ENCODE measurements around the gene IGF1.
A peak's percentile ranks its signal among the peaks of the same experiment; 100 is the strongest.

The IGF1 gene

DNA sequence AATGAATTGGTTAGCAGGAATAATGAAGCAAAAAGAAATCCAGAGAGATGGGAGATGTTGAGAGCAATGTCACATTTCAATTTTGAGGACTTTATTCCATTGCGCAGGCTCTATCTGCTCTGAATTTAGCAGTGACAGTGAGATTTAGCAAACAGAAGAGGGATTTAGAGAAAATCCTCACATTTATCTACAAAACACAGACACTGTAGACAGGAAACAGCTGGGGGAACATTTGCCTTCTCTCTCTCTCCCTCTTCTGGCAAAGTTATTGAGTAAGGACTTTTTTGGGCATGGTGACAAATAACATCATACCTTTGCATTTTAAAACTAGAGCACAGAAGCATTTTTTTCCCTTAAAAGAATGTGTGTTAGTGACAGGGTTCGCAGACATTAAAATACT is at the start of gene IGF1:
TSS of gene IGF1 (minus strand) at position 158 of the 400 bp plus-strand sequence. CDS start 182 bp downstream, outside the sequence.
- Mint-ChIP-seq H3K27ac (no peak within 1 kb of the TSS), H3K9me3 (peaks cover 10% of the 10 kb centered on the region), H3K4me3 (no peak within 1 kb of the TSS), H3K36me3 (ENCODE audit: low read depth) (peaks cover 5% of the 10 kb centered on the region), H3K4me1 (peaks cover 21% of the 10 kb centered on the region), H3K27me3 (ENCODE audit: low read depth, poor library complexity) (peaks cover 11% of the 10 kb centered on the region)
- TF ChIP-seq, protein P1, sequence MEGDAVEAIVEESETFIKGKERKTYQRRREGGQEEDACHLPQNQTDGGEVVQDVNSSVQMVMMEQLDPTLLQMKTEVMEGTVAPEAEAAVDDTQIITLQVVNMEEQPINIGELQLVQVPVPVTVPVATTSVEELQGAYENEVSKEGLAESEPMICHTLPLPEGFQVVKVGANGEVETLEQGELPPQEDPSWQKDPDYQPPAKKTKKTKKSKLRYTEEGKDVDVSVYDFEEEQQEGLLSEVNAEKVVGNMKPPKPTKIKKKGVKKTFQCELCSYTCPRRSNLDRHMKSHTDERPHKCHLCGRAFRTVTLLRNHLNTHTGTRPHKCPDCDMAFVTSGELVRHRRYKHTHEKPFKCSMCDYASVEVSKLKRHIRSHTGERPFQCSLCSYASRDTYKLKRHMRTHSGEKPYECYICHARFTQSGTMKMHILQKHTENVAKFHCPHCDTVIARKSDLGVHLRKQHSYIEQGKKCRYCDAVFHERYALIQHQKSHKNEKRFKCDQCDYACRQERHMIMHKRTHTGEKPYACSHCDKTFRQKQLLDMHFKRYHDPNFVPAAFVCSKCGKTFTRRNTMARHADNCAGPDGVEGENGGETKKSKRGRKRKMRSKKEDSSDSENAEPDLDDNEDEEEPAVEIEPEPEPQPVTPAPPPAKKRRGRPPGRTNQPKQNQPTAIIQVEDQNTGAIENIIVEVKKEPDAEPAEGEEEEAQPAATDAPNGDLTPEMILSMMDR (IDR thresholded peaks at IDR 0.05) = no peak
- DNase-seq = no peak

DNA sequence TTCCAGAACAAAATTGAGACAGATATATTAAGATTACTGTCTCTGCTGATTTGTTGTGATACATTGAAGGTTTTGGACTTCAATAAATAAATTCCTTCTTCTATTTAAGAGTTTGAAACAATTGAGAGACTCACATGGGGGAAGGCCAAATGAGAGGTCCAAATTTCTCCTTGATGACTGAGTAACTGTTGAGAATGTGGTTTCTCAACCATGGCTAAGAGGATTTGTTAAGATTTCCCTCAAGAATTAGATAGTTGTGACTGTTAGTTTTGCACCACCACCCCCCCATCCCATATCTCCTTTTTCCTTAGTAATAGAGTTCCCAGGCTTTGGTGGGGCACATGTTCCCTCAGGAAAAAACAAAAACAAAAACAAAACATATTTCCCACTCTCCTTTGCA is 47.7 kb upstream of the IGF1 start:
- TF ChIP-seq, protein P1 (IDR thresholded peaks at IDR 0.05) = no peak
- no peaks in the 10 kb centered on the region for H3K36me3 Mint-ChIP-seq (ENCODE audit: low read depth)
- no peak overlapping the region for H3K4me3 Mint-ChIP-seq
- H3K27ac Mint-ChIP-seq = no peak overlapping the region
- no peaks in the 10 kb centered on the region for H3K27me3 Mint-ChIP-seq (ENCODE audit: low read depth, poor library complexity)
- H3K4me1 Mint-ChIP-seq = peaks cover 4% of the 10 kb centered on the region
- no peak for DNase-seq
- H3K9me3 Mint-ChIP-seq = no peaks in the 10 kb centered on the region

DNA sequence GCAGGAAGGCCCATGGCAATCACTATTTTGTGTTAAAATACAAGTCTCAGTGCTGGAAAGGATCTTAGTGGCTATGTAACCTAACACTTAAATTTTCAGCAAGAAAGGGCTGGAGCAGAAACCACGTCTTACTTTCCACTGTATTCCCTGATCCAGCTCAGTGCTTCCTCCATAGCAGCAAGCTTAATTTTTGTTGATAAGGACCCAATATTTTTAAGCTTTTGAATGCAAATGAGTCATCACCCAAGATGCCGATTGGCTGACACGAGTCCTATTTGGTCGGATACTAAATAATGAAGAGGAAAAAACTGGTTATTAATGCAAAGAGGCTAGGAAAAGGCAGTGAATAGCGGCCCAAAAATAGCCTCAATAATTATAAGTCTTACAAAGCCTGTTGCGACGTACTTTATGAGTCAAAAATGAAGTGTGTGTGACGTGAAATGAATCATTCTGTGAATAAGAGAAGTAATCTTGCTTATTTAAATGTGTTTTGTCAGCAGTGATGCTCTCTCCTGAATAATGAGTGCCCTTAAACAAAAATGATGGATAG is 46.9 kb upstream of the IGF1 start:
- DNase-seq = no peak
- Mint-ChIP-seq H3K9me3 (no peaks in the 10 kb centered on the region), H3K4me1 (peaks cover 6% of the 10 kb centered on the region), H3K4me3 (no peak overlapping the region), H3K27ac (no peak overlapping the region), H3K27me3 (ENCODE audit: low read depth, poor library complexity) (no peaks in the 10 kb centered on the region), H3K36me3 (ENCODE audit: low read depth) (no peaks in the 10 kb centered on the region)
- TF ChIP-seq, protein P1 (IDR thresholded peaks at IDR 0.05) = no peak

DNA sequence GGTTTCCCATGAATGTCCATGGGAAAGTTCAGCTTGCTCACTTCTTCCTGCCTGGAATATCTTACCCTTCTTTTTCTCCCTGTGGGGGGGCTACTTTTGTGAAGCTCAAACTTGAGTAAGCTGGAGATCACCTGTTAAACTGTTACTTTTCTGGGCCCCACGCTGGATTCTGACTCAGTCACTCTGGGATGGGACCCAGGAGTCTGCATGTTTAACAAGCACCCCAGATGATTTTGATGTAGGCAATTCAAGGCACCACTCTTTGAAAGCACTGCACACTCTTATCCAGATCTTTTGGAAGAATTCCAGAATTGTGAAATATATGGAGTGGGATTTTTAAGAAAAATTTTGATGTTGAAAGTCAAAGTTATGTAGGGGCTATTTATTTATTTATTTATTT is 46.3 kb upstream of the IGF1 start:
- DNase-seq = no peak
- H3K27me3 Mint-ChIP-seq (ENCODE audit: low read depth, poor library complexity) = no peaks in the 10 kb centered on the region

DNA sequence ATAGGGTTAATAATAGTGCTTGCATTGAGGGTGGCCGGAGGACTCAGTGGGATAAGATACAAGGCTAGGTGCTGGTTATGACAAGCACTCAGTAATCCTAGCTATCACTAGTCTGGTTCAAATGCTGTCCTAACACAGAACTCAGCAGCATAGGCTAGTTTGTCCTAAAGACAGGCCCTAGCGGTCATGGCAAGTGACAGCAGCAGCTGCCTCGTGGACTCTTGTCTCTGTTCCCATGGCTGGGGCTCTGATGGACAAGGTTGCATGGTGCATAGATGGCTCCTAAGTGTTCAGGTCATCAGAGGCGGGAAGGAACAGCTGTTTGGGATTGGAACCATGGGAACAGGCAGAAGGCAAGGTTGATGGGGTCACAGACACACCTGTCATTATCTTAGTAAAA is 42.4 kb upstream of the IGF1 start:
- TF ChIP-seq, protein P1 (IDR thresholded peaks at IDR 0.05) = no peak
- H3K9me3 Mint-ChIP-seq = no peaks in the 10 kb centered on the region
- no peaks in the 10 kb centered on the region for H3K36me3 Mint-ChIP-seq (ENCODE audit: low read depth)
- peaks cover 16% of the 10 kb centered on the region for H3K4me1 Mint-ChIP-seq
- H3K4me3 Mint-ChIP-seq = no peak overlapping the region
- peaks cover 3% of the 10 kb centered on the region for H3K27me3 Mint-ChIP-seq (ENCODE audit: low read depth, poor library complexity)
- no peak overlapping the region for H3K27ac Mint-ChIP-seq
- no peak for DNase-seq

More for the DNA sequence above, 46.3 kb upstream of the IGF1 start:
- Mint-ChIP-seq H3K36me3 (ENCODE audit: low read depth) (no peaks in the 10 kb centered on the region), H3K9me3 (no peaks in the 10 kb centered on the region), H3K4me1 (peaks cover 12% of the 10 kb centered on the region), H3K4me3 (no peak overlapping the region), H3K27ac (peak overlapping the region; percentile 14)
- TF ChIP-seq, protein P1 (IDR thresholded peaks at IDR 0.05) = no peak

DNA sequence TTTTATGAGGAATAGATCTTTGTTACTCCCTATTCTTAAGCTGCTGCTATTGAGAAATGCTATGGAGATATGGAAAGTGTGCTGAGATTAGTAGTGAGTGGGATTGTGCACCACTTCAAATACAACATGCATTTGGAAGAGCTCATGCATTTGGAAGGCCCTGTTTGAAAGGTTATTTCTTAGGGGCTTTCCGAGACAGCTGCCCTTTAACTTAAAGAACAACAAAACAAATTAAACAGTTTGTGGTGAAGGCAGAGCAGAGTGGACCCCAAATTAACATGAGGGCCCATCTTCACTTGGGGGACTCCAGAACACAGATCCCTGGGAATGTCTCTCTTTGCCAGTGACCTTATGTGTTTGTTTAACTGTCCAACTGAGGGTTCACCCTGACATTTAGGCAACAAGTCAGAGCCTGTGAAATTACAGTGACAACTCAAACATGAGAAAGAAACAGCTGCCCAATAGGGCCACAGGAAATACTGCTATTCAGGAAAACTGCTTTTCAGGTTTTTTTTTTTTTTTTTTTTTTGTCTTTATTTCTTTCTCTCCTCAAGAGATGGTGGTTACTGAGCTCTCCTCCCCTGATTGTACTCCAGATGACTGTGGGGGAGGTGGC is 41.4 kb upstream of the IGF1 start:
- Mint-ChIP-seq H3K36me3 (ENCODE audit: low read depth) (no peaks in the 10 kb centered on the region), H3K4me1 (peaks cover 16% of the 10 kb centered on the region), H3K4me3 (no peak overlapping the region), H3K9me3 (no peaks in the 10 kb centered on the region), H3K27ac (no peak overlapping the region), H3K27me3 (ENCODE audit: low read depth, poor library complexity) (peaks cover 3% of the 10 kb centered on the region)
- DNase-seq = no peak
- TF ChIP-seq, protein P1 (IDR thresholded peaks at IDR 0.05) = no peak

All from nephron progenitor cell (in vitro differentiated cells).